ENCODE measurements around the gene ZNFX1. TPM values are rescaled to one million over a fixed set of nuclear protein-coding genes. Genes with fewer than 3 reads are reported as not detected.

ZNFX1 gene
- polyA plus RNA-seq, 1 of the 3 experiments (the other 2 are of a cell fraction): 3.9 TPM

- H3K79me2 ChIP-seq (ENCODE audit: insufficient read depth): peaks cover 94% of the 10 kb centered on the region
- DNase-seq: no peak
- peak overlapping the region; percentile 95; a peak in 3 of 4 replicates for H3K27ac ChIP-seq (ENCODE audit: low read depth in 2 of 2, low read length in 1 of 2)
- peak; percentile 50 for TF ChIP-seq POLR2AphosphoS5 (IDR thresholded peaks at IDR 0.05; ENCODE audit: low read depth, low read length)
- no peak for TF ChIP-seq MEF2A (IDR thresholded peaks at IDR 0.05; ENCODE audit: borderline replicate concordance, low read depth)
- WGBS (ENCODE audit: low lambda C conversion rate): 47% methylated on average over 7 of the region's 7 CpGs
- H3K9me3 ChIP-seq: peaks cover 11% of the 10 kb centered on the region; the same call in 1 of the 2 replicates
- no peaks in the 10 kb centered on the region for H3K9me2 ChIP-seq
- peaks cover 18 to 20% of the 10 kb centered on the region in 2 experiments for H3K4me1 ChIP-seq (ENCODE audit: control insufficient read depth in 1 of 2, insufficient read depth in 2 of 2, low read depth in 1 of 2, low read length in 1 of 2)
- peaks cover 77% of the 10 kb centered on the region for H3F3A ChIP-seq (replicated peaks; ENCODE audit: insufficient read depth)
- ChIA-PET CTCF (interaction anchor here (0.7 to 1.1 kb wide), 2 partner anchors 33 to 45 kb away, joined by 3 to 4 read pairs; no protein-coding TSS in a partner anchor), POLR2A (interaction anchor here (0.5 to 1.8 kb wide), 2 partner anchors 10 to 324 kb away, joined by 3 to 4 read pairs; no protein-coding TSS in a partner anchor)
- H4K20me1 ChIP-seq (ENCODE audit: insufficient read depth): peaks cover 69% of the 10 kb centered on the region
- H3K4me3 ChIP-seq (ENCODE audit: low read depth in 2 of 2, low read length in 1 of 2): peak overlapping the region; percentile 65 to 90
- H2AFZ ChIP-seq (ENCODE audit: low read depth): no peak overlapping the region
- H3K9ac ChIP-seq: peak overlapping the region; percentile 96; the same call in 1 of the 2 replicates
- peaks cover 56 to 72% of the 10 kb centered on the region in 2 experiments for H3K36me3 ChIP-seq (replicated peaks in 1 of 2; ENCODE audit: control insufficient read depth in 1 of 2, insufficient read depth in 2 of 2, low read length in 1 of 2)
- H3K4me2 ChIP-seq: peak overlapping the region; percentile 89
- H3K27me3 ChIP-seq (ENCODE audit: insufficient read depth): no peaks in the 10 kb centered on the region
These were observed 2.0 kb upstream of the ZNFX1 start for GRCh38 chr20:49279677-49280462.

GRCh38 chr20:49278818-49279676 is 1.2 kb upstream of the ZNFX1 start:
- H3K79me2 ChIP-seq (ENCODE audit: insufficient read depth): peaks cover 94% of the 10 kb centered on the region
- H3K9ac ChIP-seq: peak overlapping the region; percentile 96
- H3K4me1 ChIP-seq (ENCODE audit: control insufficient read depth in 1 of 2, insufficient read depth in 2 of 2, low read depth in 1 of 2, low read length in 1 of 2): peaks cover 18 to 20% of the 10 kb centered on the region in 2 experiments
- peaks cover 68% of the 10 kb centered on the region for H3F3A ChIP-seq (replicated peaks; ENCODE audit: insufficient read depth)
- no peaks in the 10 kb centered on the region for H3K9me2 ChIP-seq
- H3K36me3 ChIP-seq (replicated peaks in 1 of 2; ENCODE audit: control insufficient read depth in 1 of 2, insufficient read depth in 2 of 2, low read length in 1 of 2): peaks cover 51 to 69% of the 10 kb centered on the region in 2 experiments
- WGBS (ENCODE audit: low lambda C conversion rate): 16% methylated on average over 33 of the region's 33 CpGs
- DNase-seq: no peak
- H3K27me3 ChIP-seq (ENCODE audit: insufficient read depth): no peaks in the 10 kb centered on the region
- TF ChIP-seq REST (IDR thresholded peaks at IDR 0.05; ENCODE audit: low read depth, low read length) (no peak), MXI1 (IDR thresholded peaks at IDR 0.05; ENCODE audit: low read depth, low read length) (peak; percentile 44; the same call in 1 of the 2 replicates), MAX (IDR thresholded peaks at IDR 0.05; ENCODE audit: low read depth) (peak; percentile 78)
- H3K9me3 ChIP-seq: peaks cover 11% of the 10 kb centered on the region; the same call in 1 of the 2 replicates
- peaks cover 60% of the 10 kb centered on the region for H4K20me1 ChIP-seq (ENCODE audit: insufficient read depth)
- peak overlapping the region; percentile 89 for H3K4me2 ChIP-seq
- H2AFZ ChIP-seq (ENCODE audit: low read depth): no peak overlapping the region
- POLR2A ChIA-PET: no interaction called here
- H3K4me3 ChIP-seq (ENCODE audit: low read depth in 2 of 2, low read length in 1 of 2): peak overlapping the region; percentile 65 to 90
- CTCF ChIA-PET: no interaction called here
- peak overlapping the region; percentile 95 for H3K27ac ChIP-seq (ENCODE audit: low read depth in 2 of 2, low read length in 1 of 2)
